Transverse colon (tissue), 4 donors: ENCODE data around the gene RBM47. TPM values are rescaled to one million over a fixed set of nuclear protein-coding genes. Genes with fewer than 3 reads are reported as not detected.
"Not testable (repeated sequence)": the region's sequence is repeated elsewhere in the genome, so short reads cannot be mapped to it uniquely, and the experiment has no call there.

Experiments
- DNase-seq: peaks from one replicate; pipeline ENCODE4 v3.0.0-alpha.2; 2019
- H3K27ac ChIP-seq, 4 donors: fragments of 200-600 bp; sonication (generic); 2 replicates each; pipeline ENCODE4 v1.5.1; 2016 to 2018; ENCODE audit warnings: inconsistent platforms in 4 of 4
- H3K27me3 ChIP-seq: fragments of 200-600 bp; sonication (generic); 2 replicates; pipeline ENCODE4 v1.5.1; 2017; ENCODE audit warnings: inconsistent platforms
- H3K36me3 ChIP-seq, 4 donors: fragments of 200-600 bp; sonication (generic); 2 replicates each; pipeline ENCODE4 v1.5.1; 2017 to 2019; ENCODE audit warnings: inconsistent platforms in 4 of 4
- H3K4me1 ChIP-seq, 4 donors: fragments of 200-600 bp; sonication (generic); 2 replicates each; pipeline ENCODE4 v1.5.1; 2017 to 2020; ENCODE audit warnings: inconsistent platforms in 4 of 4
- H3K4me3 ChIP-seq, 4 donors: fragments of 200-600 bp; sonication (generic); 1 replicate in 1 of 4; 2 replicates in 3 of 4; pipeline versions ENCODE4 v1.5.1 to v1.6.1; 2017 to 2019; ENCODE audit warnings: inconsistent platforms in 4 of 4
- H3K9me3 ChIP-seq, 2 donors: fragments of 200-600 bp; sonication (generic); 2 replicates each; pipeline ENCODE4 v1.5.1; 2017 to 2019; ENCODE audit warnings: inconsistent platforms in 2 of 2
- EP300 ChIP-seq: sonication (generic); formaldehyde crosslinking; IDR thresholded peaks from one replicate; pipeline ENCODE4 v1.6.1; 2017; ENCODE audit warnings: antibody characterized with exemption, low read depth
- POLR2A ChIP-seq: fragments of 450-650 bp; IDR thresholded peaks from one replicate; pipeline ENCODE4 v1.6.1; 2016; ENCODE audit warnings: antibody characterized with exemption, mild to moderate bottlenecking, moderate library complexity
- POLR2AphosphoS5 ChIP-seq, 3 donors: sonication (generic); formaldehyde crosslinking; IDR thresholded peaks; one replicate each; pipeline ENCODE4 v1.6.1; 2016; ENCODE audit warnings: antibody characterized with exemption in 3 of 3
- WGBS, 2 donors: methylation state at CpG; one replicate each; pipeline ENCODE4 v1.1.5; 2018; ENCODE audit warnings: low coverage in 1 of 2; 5-methylcytosine and 5-hydroxymethylcytosine counted together
- in situ Hi-C, 4 donors: fragments of 200-750 bp; cut with MboI; loops; one replicate each; pipeline versions ENCODE4 v1.15.0 to v1.15.1; 2017; ENCODE audit warnings: low sequenced_read_pairs in 3 of 4, low pct_ligation_motif_present in 1 of 4, low pct_unique_long_range_greater_than_20kb in 1 of 4
- intact Hi-C: fragments of 100-400 bp; cut with DNase I; formaldehyde crosslinking; loops from one replicate; pipeline ENCODE4 v1.15.1; 2023; ENCODE audit warnings: low total_unique reads
- total RNA-seq, 4 donors: library from RNA; depleted of rRNA; stranded (reverse); fragments of >200 nt; gene quantifications; one replicate each; pipeline ENCODE4 v1.1.0, GENCODE V29; 2016
- TF ChIP-seq, protein P1 (sequence below), 5 experiments: fragments of 200-600 bp in 3 of 5; fragments of 450-650 bp in 2 of 5; sonication (generic) in 3 of 5; IDR thresholded peaks; 1 replicate in 2 of 5; 2 replicates in 3 of 5; pipeline ENCODE4 v1.5.1; 2016 to 2017; ENCODE audit warnings: antibody characterized with exemption in 5 of 5, inconsistent platforms in 3 of 5, mild to moderate bottlenecking in 2 of 5, moderate library complexity in 1 of 5

RBM47 gene
- total RNA-seq, 4 donors from 2014 or later, result 273 to 667 (median 572) TPM

DNA sequence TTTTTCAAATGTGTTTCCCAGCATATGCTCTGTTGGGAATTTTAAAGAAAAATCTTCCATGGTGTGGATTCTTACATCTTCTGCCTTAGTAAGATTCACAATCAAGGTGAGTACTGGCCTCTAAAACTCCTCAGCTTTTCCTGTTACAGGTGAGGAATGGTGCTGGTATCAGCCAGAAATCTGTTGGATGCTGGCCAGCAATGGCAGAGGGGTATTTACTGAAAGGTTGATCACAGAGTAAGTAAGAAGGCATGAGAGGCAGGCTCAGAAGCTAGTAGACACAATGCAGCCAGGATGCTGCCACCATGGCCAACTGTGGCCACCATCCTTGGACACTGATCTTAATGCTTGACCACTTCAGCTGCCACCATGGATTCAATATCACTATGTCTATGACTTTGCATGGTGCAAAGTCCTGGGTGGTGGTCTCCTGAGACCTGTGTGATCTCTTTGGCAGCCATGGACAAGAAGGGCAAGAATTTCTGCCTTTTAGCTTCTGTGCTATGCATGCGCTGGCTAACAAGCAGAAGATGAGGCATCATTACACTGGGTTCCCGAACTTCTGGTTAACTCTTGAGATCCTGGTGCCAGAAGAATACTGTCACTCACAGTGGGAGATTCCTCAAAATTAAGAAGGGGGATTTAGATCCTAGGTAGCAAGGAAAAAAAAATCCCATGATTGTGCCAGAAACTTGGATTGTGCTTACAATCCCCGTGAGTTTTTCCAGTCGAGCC lies 234.3 kb downstream of the RBM47 start:
- Histone ChIP-seq H3K27ac (no peak overlapping the region), H3K36me3 (no peaks in the 10 kb centered on the region), H3K4me3 (no peak overlapping the region), H3K27me3 (no peaks in the 10 kb centered on the region), H3K4me1 (peaks cover 0 to 11% (median 0%) of the 10 kb centered on the region in 4 donors), H3K9me3 (no peaks in the 10 kb centered on the region)
- no peak for DNase-seq
- TF ChIP-seq POLR2A, result no peak
- TF ChIP-seq EP300, result no peak
- TF ChIP-seq POLR2AphosphoS5 (IDR thresholded peaks at IDR 0.05), result no peak
- TF ChIP-seq, protein P1, sequence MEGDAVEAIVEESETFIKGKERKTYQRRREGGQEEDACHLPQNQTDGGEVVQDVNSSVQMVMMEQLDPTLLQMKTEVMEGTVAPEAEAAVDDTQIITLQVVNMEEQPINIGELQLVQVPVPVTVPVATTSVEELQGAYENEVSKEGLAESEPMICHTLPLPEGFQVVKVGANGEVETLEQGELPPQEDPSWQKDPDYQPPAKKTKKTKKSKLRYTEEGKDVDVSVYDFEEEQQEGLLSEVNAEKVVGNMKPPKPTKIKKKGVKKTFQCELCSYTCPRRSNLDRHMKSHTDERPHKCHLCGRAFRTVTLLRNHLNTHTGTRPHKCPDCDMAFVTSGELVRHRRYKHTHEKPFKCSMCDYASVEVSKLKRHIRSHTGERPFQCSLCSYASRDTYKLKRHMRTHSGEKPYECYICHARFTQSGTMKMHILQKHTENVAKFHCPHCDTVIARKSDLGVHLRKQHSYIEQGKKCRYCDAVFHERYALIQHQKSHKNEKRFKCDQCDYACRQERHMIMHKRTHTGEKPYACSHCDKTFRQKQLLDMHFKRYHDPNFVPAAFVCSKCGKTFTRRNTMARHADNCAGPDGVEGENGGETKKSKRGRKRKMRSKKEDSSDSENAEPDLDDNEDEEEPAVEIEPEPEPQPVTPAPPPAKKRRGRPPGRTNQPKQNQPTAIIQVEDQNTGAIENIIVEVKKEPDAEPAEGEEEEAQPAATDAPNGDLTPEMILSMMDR (IDR thresholded peaks at IDR 0.05), result no peak
- 7 to 44% methylated on average over 2 to 4 of the region's 4 CpGs for WGBS, 2 donors
- intact Hi-C loops (no loop called here), in situ Hi-C loops (no loop called here)

DNA sequence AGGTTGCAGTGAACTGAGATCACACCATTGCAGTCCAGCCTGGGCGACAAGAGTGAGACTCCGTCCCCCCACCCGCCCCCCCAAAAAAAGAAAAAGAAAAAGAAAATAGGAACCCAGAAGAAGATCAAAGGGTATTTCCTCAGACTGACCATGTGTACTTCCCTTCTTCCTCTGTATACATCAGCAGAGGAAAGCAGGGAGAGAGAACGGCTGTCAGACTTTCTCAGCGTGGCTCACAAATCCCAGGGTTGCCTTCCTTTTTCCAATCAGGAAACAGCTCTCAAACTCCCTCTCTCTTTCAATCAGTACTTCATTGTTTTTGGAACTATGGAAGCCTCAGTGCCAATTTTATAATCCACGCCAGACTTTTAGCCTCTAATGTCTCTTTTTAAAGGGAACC lies 235.4 kb downstream of the RBM47 start:
- intact Hi-C loops (no loop called here), in situ Hi-C loops (no loop called here)
- H3K36me3 ChIP-seq, result no peaks in the 10 kb centered on the region
- 70 to 73% methylated on average over 2 to 6 of the region's 6 CpGs for WGBS, 2 donors
- DNase-seq, result no peak
- H3K9me3 ChIP-seq, result no peaks in the 10 kb centered on the region
- no peak overlapping the region for H3K4me3 ChIP-seq
- no peak overlapping the region for H3K27ac ChIP-seq
- H3K4me1 ChIP-seq, result peaks cover 0 to 3% (median 0%) of the 10 kb centered on the region in 4 donors
- TF ChIP-seq POLR2A, result no peak
- no peak for TF ChIP-seq EP300
- TF ChIP-seq, protein P1 (IDR thresholded peaks at IDR 0.05), result no peak
- no peak for TF ChIP-seq POLR2AphosphoS5 (IDR thresholded peaks at IDR 0.05)
- H3K27me3 ChIP-seq, result no peaks in the 10 kb centered on the region

DNA sequence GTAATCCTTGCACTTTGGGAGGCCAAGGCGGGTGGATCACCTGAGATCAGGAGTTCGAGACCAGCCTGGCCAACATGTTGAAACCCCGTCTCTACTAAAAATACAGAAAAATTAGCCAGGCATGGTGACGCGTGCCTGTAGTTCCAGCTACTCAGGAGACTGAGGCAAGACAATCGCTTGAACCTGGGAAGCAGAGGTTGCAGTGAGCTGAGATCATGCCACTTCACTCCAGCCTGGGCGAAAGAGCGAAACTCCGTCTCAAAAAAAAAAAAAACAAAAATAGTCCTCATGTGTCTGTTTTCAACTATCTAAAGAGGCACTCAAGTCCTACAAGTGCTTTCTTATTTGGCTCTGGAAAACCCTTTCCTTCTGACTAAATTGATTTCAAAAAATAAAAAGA lies 237.4 kb downstream of the RBM47 start:
- H3K27me3 ChIP-seq, intact Hi-C loops, H3K4me1 ChIP-seq, H3K9me3 ChIP-seq, H3K27ac ChIP-seq, DNase-seq, H3K4me3 ChIP-seq, in situ Hi-C loops, H3K36me3 ChIP-seq: not testable (repeated sequence)
- 90 to 98% methylated on average over 8 to 9 of the region's 9 CpGs for WGBS, 2 donors

DNA sequence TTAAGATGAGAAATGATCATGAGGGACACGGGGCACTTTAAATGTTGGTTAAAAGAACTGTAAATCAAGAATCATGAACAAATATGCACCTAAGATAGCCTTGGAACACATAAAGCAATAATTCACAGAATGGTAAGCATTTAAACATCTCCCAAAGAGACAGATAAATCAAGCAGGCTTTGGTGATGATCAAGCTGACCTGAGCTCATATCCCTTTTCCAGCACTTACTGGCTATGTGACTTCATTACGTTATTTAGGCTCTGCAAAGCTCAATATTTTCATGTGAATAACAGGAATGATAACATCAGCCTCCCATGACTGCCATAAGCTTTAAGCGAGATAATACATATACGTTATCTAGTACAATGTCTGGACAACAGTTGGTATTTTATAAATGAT lies 239.7 kb downstream of the RBM47 start:
- H3K36me3 ChIP-seq, result no peaks in the 10 kb centered on the region
- no peak for DNase-seq
- intact Hi-C loops, result no loop called here
- TF ChIP-seq POLR2A (no peak), POLR2AphosphoS5 (IDR thresholded peaks at IDR 0.05) (no peak), EP300 (no peak)
- TF ChIP-seq, protein P1 (IDR thresholded peaks at IDR 0.05), result no peak
- no peaks in the 10 kb centered on the region for H3K9me3 ChIP-seq
- H3K27me3 ChIP-seq, result no peaks in the 10 kb centered on the region
- H3K4me3 ChIP-seq, result no peak overlapping the region
- 90 to 100% methylated on average over 4 of the region's 4 CpGs for WGBS, 2 donors
- in situ Hi-C loops, result no loop called here
- no peaks in the 10 kb centered on the region for H3K4me1 ChIP-seq
- no peak overlapping the region for H3K27ac ChIP-seq

DNA sequence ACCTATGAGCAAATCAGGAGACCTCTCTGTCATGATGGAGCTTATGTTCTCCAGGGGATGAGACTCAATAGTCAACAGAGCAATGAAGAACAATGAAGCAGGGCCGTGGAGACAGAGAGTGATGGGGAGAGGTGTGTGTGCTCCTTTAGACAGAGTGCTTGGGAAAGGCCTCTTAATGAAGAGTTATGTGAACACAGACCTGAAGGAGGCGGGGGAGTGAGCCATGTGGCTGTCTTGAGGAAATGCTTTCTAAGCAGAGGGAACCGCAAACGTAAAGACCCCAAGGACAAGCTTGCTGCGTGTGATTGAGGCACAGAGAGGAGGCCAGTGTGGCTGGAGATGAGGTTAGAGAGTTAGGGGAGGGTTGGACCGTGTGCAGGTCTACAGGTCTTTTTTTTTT lies 241.4 kb downstream of the RBM47 start:
- Histone ChIP-seq H3K9me3 (no peaks in the 10 kb centered on the region), H3K27me3 (no peaks in the 10 kb centered on the region), H3K4me1 (no peaks in the 10 kb centered on the region), H3K4me3 (no peak overlapping the region), H3K27ac (no peak overlapping the region), H3K36me3 (no peaks in the 10 kb centered on the region)
- DNase-seq, result no peak
- WGBS, 2 donors, result 65 to 81% methylated on average over 3 to 6 of the region's 6 CpGs
- in situ Hi-C loops, result no loop called here
- no peak for TF ChIP-seq POLR2A
- TF ChIP-seq, protein P1 (IDR thresholded peaks at IDR 0.05), result no peak
- no peak for TF ChIP-seq POLR2AphosphoS5 (IDR thresholded peaks at IDR 0.05)
- no peak for TF ChIP-seq EP300
- intact Hi-C loops, result no loop called here
